Ishikawa (cell line): ENCODE results near the gene RUBCNL.

Experiments
- CEBPB ChIP-seq: IDR thresholded peaks from 2 replicates; pipeline ENCODE4 v1.6.1; 2012
- EGR1 ChIP-seq: IDR thresholded peaks from 2 replicates; pipeline ENCODE4 v1.6.1; 2012
- EP300 ChIP-seq: IDR thresholded peaks from 2 replicates; pipeline ENCODE4 v1.6.1; 2012; ENCODE audit warnings: borderline replicate concordance
- FOXM1 ChIP-seq: IDR thresholded peaks from 2 replicates; pipeline ENCODE4 v1.6.1; 2012; ENCODE audit warnings: low read depth, borderline replicate concordance
- NFIC ChIP-seq: IDR thresholded peaks from 2 replicates; pipeline ENCODE4 v1.6.1; 2012
- RAD21 ChIP-seq: IDR thresholded peaks from 2 replicates; pipeline ENCODE4 v1.6.1; 2012; ENCODE audit warnings: low read depth
- TCF12 ChIP-seq: IDR thresholded peaks from 2 replicates; pipeline ENCODE4 v1.6.1; 2012; ENCODE audit warnings: low read depth
- TEAD4 ChIP-seq: IDR thresholded peaks from 2 replicates; pipeline ENCODE4 v1.6.1; 2012
- YY1 ChIP-seq: IDR thresholded peaks from 2 replicates; pipeline ENCODE4 v1.6.1; 2012; ENCODE audit warnings: low read depth
- ZBTB7A ChIP-seq: IDR thresholded peaks from 2 replicates; pipeline ENCODE4 v1.6.1; 2012; ENCODE audit warnings: low read depth
- TF ChIP-seq, protein P1 (sequence below): IDR thresholded peaks from 2 replicates; pipeline ENCODE4 v1.6.1; 2012

GRCh38 chr13:46405457-46405856 is 18.4 kb upstream of the RUBCNL start:
- TF ChIP-seq TCF12 (no peak), EGR1 (no peak), EP300 (no peak), YY1 (no peak), RAD21 (no peak), CEBPB (no peak), NFIC (no peak), FOXM1 (no peak), TEAD4 (no peak), ZBTB7A (no peak)
- TF ChIP-seq, protein P1, sequence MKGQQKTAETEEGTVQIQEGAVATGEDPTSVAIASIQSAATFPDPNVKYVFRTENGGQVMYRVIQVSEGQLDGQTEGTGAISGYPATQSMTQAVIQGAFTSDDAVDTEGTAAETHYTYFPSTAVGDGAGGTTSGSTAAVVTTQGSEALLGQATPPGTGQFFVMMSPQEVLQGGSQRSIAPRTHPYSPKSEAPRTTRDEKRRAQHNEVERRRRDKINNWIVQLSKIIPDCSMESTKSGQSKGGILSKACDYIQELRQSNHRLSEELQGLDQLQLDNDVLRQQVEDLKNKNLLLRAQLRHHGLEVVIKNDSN: no peak
